HG03442 (cell line): ENCODE measurements around the gene RIPOR3.
A peak's percentile ranks its signal among the peaks of the same experiment; 100 is the strongest.

Source experiments
- ATAC-seq: cut with Tn5 transposase; IDR thresholded peaks from one replicate; pipeline ENCODE4 v1.9.1; 2021; ENCODE audit warnings: mild to moderate bottlenecking, moderate library complexity; ENCODE audit not compliant: unreplicated experiment

The RIPOR3 gene

GRCh38 chr20:50690650-50691572 lies at the start of gene RIPOR3:
RIPOR3 (minus strand) TSS chr20:50691542; CDS start chr20:50691128, 414 bp downstream.
- no peak for ATAC-seq

GRCh38 chr20:50737352-50737751 lies 46.0 kb upstream of the RIPOR3 start:
- ATAC-seq = no peak

- ATAC-seq = no peak
Measured at GRCh38 chr20:50735813-50736212, 44.5 kb upstream of the RIPOR3 start.

- no peak for ATAC-seq
Measured at GRCh38 chr20:50734730-50735679, 43.7 kb upstream of the RIPOR3 start.

DNA sequence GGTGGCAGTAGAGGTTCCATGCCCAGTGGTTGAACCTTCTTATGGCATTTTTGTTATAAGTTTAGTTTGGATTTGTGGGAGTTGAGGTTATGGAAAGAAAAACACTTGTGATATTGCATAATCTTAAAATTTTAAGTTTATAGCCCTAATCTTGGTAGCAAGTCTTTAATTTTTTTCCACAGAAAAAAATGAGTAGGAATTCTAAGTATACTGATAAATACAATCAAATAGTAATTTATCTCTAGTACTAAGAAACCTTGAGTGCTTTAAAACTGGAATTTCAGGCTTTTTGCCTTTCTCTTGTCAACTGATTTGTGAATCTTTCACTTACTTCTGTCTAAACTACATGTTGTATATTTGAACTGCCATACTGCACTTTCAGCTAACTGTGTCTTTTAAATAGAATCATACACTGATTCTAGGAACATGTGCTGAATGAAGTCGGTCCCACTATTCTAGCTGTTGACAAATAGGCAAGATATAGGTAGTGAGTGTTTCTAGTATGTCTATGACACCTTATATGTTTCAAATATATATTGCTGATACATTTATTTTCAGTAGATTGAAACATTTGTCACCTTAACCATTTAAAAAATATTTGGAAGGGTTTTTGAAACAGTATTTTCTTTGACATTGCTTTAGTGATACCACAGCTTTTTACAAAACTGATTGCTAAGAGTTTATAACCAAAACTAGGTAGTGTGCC lies 42.5 kb upstream of the RIPOR3 start:
- no peak for ATAC-seq

DNA sequence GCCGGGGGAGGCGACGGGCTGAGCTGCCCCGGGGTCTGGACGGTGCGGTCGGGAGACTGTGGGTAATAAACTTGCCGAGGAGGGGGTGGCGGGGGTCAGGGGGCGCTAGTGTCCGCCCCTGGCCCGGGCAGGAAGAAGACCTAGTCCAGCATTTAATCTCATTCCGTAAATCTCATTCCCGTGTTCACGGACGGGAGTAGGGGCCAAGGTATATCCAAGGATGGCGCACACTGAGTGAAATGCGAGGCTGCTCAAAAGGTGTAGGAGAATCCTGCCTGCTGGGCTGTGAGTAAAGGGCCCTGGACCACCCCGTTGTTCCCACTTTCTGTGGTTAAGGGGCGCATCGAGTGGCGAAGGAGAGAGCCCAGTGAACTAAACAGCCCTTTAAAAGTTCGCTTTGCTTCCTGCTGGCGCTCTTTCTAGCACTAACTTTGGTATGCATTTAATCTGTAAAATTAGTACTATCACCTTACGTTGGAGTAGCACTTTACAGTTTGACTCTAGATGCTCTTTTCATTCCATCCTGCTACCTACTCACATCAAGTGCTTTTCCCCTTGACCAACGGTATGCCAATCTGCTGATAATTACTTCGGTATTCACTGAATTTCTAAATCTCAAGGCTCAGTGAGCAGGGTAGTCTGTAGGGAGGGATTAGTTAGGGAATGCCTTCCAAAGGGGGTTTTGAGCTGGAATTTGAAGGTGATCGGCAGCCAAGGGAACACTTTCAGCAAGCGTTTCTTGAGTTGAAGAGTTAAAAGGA lies 40.8 kb upstream of the RIPOR3 start:
- ATAC-seq = no peak

- ATAC-seq = peak; percentile 80
Measured at GRCh38 chr20:50731055-50731929, 40.0 kb upstream of the RIPOR3 start, which contains the start of gene PARD6B. PARD6B (plus strand) TSS chr20:50731580; CDS start chr20:50731787, 207 bp downstream.

DNA sequence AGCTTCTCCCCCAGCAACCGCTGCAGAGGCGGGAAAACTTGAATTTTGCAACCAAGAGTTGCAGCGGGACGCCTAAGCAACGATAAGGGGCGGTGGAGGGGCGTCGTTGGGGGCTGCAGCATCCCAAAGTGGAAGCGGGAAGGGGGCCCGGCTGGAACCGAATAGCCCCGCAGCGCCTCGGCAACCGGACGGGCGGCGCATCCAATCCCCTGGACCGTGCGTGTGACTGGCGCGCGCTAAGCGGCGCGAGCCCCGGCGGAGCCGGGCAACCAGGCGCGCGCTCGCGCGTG lies 39.4 kb upstream of the RIPOR3 start:
- ATAC-seq = no peak

- ATAC-seq = no peak
Measured at GRCh38 chr20:50729901-50730764, 38.8 kb upstream of the RIPOR3 start.

DNA sequence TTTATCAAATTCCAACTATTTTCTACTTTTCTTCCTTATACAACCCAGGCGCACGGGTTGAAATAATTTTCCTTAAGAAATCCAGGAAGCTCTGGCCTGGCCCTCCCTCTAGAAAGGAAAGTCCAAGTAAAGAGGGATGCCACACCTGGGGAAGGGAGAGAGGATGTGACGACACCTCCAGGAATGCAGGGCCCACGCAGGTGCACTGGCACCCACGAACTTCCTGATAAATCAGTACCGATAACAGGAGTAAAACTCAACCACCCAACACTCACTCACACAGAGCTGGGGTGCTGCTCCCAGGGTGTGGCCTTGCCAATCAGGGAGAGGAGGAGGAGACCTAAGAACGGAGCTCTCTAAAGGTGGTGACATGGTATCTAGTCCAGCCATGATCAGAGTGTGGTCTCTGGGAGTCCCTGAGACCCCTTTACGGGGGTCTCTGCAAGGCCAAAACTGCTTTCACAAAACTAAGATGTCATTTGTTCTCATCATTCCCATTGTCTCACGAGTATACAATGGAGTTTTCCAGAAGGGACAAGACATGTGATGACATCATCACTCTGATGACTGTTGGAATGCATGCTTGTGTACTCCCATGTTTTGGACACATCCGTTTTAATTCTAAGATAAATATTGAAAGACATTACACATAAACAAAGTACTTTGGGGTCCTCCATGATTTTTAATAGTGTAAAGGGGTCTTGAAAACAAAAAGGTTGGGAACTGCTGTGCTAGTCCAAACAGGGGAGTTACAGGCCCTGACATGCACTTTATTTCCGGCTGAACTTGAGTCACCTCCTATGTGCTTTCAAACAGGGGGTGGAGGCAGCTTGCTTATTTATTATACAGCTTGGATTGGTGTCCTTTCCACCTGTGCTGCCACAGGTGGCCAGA lies 37.9 kb upstream of the RIPOR3 start:
- no peak for ATAC-seq

DNA sequence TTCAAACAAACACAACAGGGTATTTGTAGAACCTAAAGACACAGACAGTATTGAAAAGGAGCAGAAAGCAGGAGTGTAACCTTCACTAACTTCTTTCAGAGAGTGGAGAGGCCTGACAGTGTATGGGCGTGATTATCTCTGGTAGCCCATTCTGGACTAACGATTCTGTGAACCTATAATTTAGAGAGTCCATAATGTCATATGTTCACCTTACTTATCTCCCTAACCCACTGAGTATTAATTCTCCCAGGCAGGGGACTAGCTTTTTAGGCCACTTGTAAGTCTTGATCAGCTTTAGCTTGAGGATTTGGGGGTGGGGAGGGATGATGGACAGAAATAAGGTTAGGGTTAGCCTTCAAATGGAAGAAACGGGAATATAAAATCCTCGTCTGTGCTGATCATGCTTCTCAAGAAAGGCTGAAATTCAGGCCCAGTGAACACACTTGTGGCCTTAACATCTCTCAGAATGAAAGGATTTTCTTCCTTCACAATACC lies 37.2 kb upstream of the RIPOR3 start:
- no peak for ATAC-seq

DNA sequence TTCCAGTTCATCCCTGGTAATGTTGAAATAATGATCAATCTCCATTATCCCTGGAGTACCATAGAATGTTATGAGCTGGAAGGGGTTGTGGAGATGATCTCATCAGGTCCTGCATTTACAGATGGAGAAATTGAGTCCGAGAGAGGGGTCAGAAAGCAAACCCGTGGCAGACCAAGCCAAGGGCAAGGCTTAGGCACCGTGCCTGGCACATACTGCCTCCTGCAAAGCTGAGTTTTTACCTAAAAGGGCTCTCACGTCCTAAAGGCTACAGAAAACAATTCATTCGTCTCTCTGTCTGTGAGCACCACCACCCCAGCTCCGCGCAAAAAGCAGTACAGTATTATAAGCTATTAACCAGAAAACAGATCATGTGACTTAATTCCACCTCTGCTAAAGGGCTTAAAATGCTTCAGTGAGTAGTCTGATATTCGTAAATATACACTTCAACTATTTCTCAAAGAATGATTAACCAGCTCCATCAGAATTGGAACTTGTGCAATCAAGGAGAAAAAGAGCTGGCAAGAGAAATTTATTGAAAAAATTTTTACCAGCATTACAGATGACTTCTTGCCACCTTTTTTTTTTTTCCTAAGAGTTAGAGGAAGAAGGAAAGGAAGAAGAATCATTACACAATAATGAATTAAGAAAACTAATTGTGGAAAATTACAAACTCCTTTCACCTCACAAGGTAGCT lies 36.6 kb upstream of the RIPOR3 start:
- ATAC-seq = no peak

DNA sequence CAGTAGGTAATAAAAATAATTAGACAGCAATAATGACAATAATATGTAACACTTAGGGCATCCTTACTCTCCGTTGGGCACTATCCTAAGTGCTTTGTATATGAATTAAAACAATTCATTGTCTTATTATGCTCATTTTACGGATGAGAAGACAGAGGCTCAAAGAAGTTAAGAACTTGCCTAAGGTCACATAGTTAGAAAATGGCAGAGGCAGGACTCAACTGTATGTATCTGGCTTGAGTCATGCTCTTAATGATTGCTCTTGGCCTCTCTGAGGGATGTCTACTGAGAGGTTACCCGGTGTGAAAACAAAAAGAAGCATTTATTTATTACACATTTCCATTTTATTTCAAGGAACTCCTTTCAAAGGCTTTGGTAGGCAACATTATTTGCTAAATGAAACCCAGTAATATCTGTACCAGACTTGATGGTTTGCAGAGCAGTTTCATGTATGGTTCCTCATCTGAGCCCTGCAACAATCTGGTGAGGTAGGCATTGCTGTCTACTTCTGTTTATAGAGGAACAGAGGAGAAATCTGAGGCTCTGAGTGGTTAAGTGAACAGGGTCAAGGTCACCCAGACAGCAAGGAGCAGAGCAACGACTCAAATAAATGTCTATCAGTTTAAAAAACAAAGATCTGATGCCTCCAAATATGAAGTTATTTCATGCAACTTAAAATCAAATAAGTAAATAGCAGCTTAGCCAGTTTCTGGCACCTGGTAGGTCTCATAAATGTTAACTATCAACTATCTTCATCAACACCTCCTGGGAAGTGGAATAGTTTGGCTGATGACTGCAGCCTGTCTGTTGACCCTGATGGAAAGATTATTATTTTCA lies 35.8 kb upstream of the RIPOR3 start:
- ATAC-seq = no peak

DNA sequence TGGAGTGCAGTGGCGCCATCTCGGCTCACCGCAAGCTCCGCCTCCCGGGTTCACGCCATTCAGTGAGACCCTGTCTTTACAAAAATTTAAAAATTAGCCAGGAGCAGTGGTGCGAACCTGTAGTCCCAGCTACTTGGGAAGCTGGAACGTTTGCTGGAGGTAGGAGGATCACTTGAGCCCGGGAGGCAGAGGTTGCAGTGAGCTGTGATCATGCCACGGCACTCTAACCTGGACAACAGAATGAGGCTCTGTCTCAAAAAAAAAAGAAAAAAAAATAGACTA lies 34.3 kb upstream of the RIPOR3 start:
- ATAC-seq = no peak

DNA sequence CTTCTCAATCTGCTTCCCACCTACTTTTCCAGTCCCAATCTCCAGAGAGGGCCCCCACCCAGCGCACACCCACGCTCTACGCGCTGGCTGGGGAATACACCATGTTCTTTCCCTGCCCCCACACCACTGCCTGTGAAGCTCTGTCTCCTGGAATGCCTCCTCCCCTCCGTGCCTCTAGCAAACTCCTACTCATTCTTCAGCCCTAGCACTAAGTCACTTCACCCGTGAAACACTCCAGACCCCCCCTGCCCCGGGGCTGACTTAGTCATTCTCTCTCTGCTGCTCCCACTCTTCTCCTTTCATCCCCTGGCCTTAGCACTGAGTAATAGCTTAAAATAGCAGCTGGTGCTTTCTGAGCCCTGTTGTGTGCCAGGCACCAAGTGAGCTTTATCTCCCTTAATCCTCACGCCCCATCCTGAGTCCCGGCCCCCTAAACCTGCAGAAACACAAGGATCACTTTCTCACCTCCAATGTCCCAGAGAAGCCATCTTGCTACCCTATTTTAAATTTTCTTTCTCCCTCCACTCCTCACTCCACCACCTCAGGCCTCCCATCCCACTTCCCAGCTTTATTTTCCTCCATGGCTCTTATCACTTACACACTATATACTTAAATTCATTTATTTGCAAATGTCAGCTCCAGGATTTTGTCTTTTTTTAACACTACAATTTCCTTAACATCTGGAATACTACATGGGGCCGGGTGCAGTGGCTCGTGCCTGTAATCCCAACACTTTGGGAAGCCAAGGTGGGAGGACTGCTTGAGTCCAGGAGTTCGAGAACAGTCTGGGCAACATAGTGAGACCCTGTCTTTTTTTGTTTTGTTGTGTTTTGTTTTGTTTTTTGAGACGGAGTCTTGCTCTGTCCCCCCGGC lies 33.7 kb upstream of the RIPOR3 start:
- ATAC-seq = no peak
